H1 (cell line): Measurements from ENCODE around the gene CDCA3. TPM values are rescaled to one million over a fixed set of nuclear protein-coding genes. Genes with fewer than 3 reads are reported as not detected.

Experiments used
- BACH1 ChIP-seq: IDR thresholded peaks from 2 replicates; pipeline ENCODE4 v1.6.1; 2012; ENCODE audit warnings: low read length, improper control_type of control experiment
- BCL11A ChIP-seq, 2 experiments: IDR thresholded peaks; one replicate each; pipeline ENCODE4 v1.6.1; 2011; ENCODE audit warnings: low read depth in 2 of 2, low read length in 2 of 2, mild to moderate bottlenecking in 2 of 2
- BRCA1 ChIP-seq: IDR thresholded peaks from 2 replicates; pipeline ENCODE4 v1.6.1; 2012; ENCODE audit warnings: low read depth, low read length, improper control_type of control experiment
- CREB1 ChIP-seq: IDR thresholded peaks from 2 replicates; pipeline ENCODE4 v1.6.1; 2012; ENCODE audit warnings: inconsistent platforms
- EGR1 ChIP-seq: IDR thresholded peaks from 2 replicates; pipeline ENCODE4 v1.6.1; 2011; ENCODE audit warnings: low read depth, low read length, borderline replicate concordance
- EP300 ChIP-seq, 2 experiments: IDR thresholded peaks; 1 replicate in 1 of 2; 2 replicates in 1 of 2; pipeline ENCODE4 v1.6.1; 2011 to 2012; ENCODE audit warnings: low read depth in 2 of 2, low read length in 2 of 2, mild to moderate bottlenecking in 2 of 2, borderline replicate concordance in 1 of 2, inconsistent platforms in 1 of 2, moderate library complexity in 1 of 2
- JUND ChIP-seq: IDR thresholded peaks from 2 replicates; pipeline ENCODE4 v1.6.1; 2011; ENCODE audit warnings: mild to moderate bottlenecking, improper control_type of control experiment, low read length
- KDM4A ChIP-seq: IDR thresholded peaks from one replicate; pipeline ENCODE4 v1.7.1; 2012; ENCODE audit warnings: low read depth, mild to moderate bottlenecking, moderate library complexity, low read length, inconsistent platforms; ENCODE audit not compliant: severe bottlenecking
- KDM5A ChIP-seq: fragments of 200-600 bp; IDR thresholded peaks from 2 replicates; pipeline ENCODE4 v1.7.1; 2012; ENCODE audit warnings: mild to moderate bottlenecking, low read length, inconsistent platforms, mixed read lengths
- NANOG ChIP-seq: IDR thresholded peaks from 2 replicates; pipeline ENCODE4 v1.6.1; 2011; ENCODE audit warnings: low read length, low read depth, mild to moderate bottlenecking, inconsistent platforms; ENCODE audit not compliant: insufficient read depth, poor library complexity, severe bottlenecking
- PHF8 ChIP-seq: fragments of 200-600 bp; sonication (generic); conservative IDR thresholded peaks from 2 replicates; pipeline ENCODE4 v1.7.1; 2012; ENCODE audit warnings: low read depth, mild to moderate bottlenecking, inconsistent platforms, low read length, moderate library complexity
- POU5F1 ChIP-seq: IDR thresholded peaks from 2 replicates; pipeline ENCODE4 v1.6.1; 2011; ENCODE audit warnings: low read depth, mild to moderate bottlenecking, low read length, moderate library complexity
- RAD21 ChIP-seq, 2 experiments: IDR thresholded peaks in 1 of 2; conservative IDR thresholded peaks in 1 of 2; 2 replicates each; pipeline ENCODE4 v1.6.1; 2011; ENCODE audit warnings: low read depth in 2 of 2, low read length in 2 of 2, improper control_type of control experiment in 1 of 2, inconsistent platforms in 1 of 2, mild to moderate bottlenecking in 1 of 2, moderate library complexity in 1 of 2
- SP1 ChIP-seq: IDR thresholded peaks from 2 replicates; pipeline ENCODE4 v1.6.1; 2011; ENCODE audit warnings: low read depth, low read length
- SP4 ChIP-seq: IDR thresholded peaks from 2 replicates; pipeline ENCODE4 v1.6.1; 2012; ENCODE audit warnings: low read length, inconsistent platforms
- SRF ChIP-seq: IDR thresholded peaks from 2 replicates; pipeline ENCODE4 v1.6.1; 2011; ENCODE audit warnings: mild to moderate bottlenecking, low read depth, low read length, moderate library complexity
- TAF1 ChIP-seq: IDR thresholded peaks from 2 replicates; pipeline ENCODE4 v1.6.1; 2011; ENCODE audit warnings: mild to moderate bottlenecking, low read depth, low read length
- TBP ChIP-seq: IDR thresholded peaks from 2 replicates; pipeline ENCODE4 v1.6.1; 2011; ENCODE audit warnings: low read depth, low read length, improper control_type of control experiment
- TCF12 ChIP-seq: IDR thresholded peaks from 2 replicates; pipeline ENCODE4 v1.6.1; 2011; ENCODE audit warnings: low read depth, mild to moderate bottlenecking, low read length
- polyA plus RNA-seq, 7 experiments: library from polyadenylated mRNA; depleted of rRNA in 3 of 7; stranded (reverse) in 5 of 7; unstranded in 2 of 7; fragments of >200 nt in 5 of 7; fragments of 200-250 nt in 2 of 7; gene quantifications; 1 replicate in 5 of 7; 2 replicates in 1 of 7; 4 replicates in 1 of 7; pipeline versions ENCODE4 v1.2.1 to v1.2.3, GENCODE V29; 2011 to 2013; ENCODE audit warnings: missing spikeins in 2 of 7, mixed read lengths in 2 of 7
- total RNA-seq: library from RNA; stranded (reverse); fragmentation: NEBNext Ultra II Directional; extraction: Animal tissue kit (Norgen Biotek cat#: 25700); gene quantifications from 2 replicates; pipeline ENCODE4 v1.2.1, GENCODE V29; 2021

Gene CDCA3
- total and polyA plus RNA-seq, 2 of the 8 experiments (the other 6 are each of a cell fraction or from before 2014, with no cell fraction given), result 47.7 to 71.2 TPM

DNA sequence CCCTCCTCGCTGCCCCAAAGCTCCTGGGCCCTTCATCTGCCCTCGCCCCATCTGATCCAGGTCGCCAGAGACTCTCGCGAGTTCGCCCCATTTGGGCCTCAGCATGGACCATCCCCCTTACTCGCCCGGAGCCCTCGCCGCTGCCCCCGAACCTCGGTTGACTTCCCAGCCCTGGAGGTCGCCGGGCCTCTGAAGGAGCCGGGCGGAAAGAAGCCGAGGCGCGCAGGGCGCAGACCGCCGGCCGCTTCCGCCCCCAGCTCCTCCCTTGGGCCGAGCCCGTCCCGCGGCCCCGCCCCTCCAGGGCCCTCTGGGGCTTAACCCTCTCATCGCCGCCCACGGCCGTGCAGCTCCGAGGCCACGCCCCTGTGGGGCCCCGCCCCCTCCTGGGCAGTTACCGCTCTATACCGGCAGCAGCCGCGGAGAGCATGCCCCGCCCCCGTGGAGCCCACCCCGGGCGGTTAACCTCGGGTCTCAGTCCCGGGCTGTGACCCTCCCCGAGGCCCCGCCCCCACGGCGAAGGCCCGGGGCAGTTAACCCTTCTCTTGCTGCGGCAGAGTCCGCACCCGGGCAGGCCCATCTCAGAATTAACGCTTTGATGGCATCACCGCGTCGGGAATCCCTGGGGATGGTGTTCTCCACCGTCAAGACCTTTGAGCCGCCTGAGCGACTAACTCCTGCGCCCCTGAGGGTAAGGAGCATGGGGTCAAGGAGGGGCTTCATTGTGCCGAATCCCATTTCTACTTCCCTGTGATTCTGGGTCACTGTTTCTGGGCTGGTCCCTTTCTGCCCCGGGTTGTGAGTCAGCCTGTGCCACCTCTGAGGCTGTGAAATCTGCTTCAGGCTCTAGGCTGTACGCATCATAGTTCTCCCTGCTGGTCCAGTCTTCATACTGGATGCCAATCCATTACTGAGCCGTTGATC lies 22.3 kb upstream of the CDCA3 start, which contains the start of gene SPSB2 (continued):
- no peak for TF ChIP-seq SRF
- no peak for TF ChIP-seq POU5F1
- TF ChIP-seq BRCA1, result no peak
- TF ChIP-seq CREB1, result peak; percentile 68
- TF ChIP-seq NANOG, result peak; percentile 28
- no peak for TF ChIP-seq JUND
- TF ChIP-seq EGR1, result peak; percentile 76; the same call in 1 of the 2 replicates
- TF ChIP-seq PHF8, result peak; percentile 20
- peak in 1 of 2 experiments; percentile 36 for TF ChIP-seq BCL11A (IDR thresholded peaks at IDR 0.05; ENCODE audit: low read depth in 2 of 2, low read length in 2 of 2)
- peak; percentile 71; the same call in 1 of the 2 replicates for TF ChIP-seq SP4
- peak; percentile 58 for TF ChIP-seq KDM4A
- 0 out of 2 replicates have a peak, but pooled peaks have one; percentile 14 for TF ChIP-seq BACH1
- TF ChIP-seq TCF12, result 0 out of 2 replicates have a peak, but pooled peaks have one; percentile 28
- peak in 1 of 2 experiments; percentile 52; a peak in 1 of 3 replicates for TF ChIP-seq EP300 (IDR thresholded peaks at IDR 0.05; ENCODE audit: borderline replicate concordance in 1 of 2, low read depth in 2 of 2, low read length in 2 of 2)
- peak; percentile 86 for TF ChIP-seq SP1
- peak in 1 of 2 experiments; percentile 9; a peak in 1 of 4 replicates for TF ChIP-seq RAD21 (IDR thresholded peaks at IDR 0.05 in 1 of 2, conservative IDR thresholded peaks at IDR 0.05 in 1 of 2; ENCODE audit: low read depth in 2 of 2, low read length in 2 of 2)
- TF ChIP-seq KDM5A, result no peak
- peak; percentile 67 for TF ChIP-seq TAF1
- TF ChIP-seq TBP, result peak; percentile 29; the same call in 1 of the 2 replicates
